CD14-positive monocyte (primary cell): ENCODE results near the gene TPCN1. TPM values are rescaled to one million over a fixed set of nuclear protein-coding genes. Genes with fewer than 3 reads are reported as not detected.

ENCODE experiments used
- DNase-seq, 3 donors: peaks; one replicate each; pipeline ENCODE4 v3.0.0-alpha.2; 2011 to 2022
- H2AFZ ChIP-seq: 2 replicates; pipeline ENCODE4 v1.6.0; 2012; ENCODE audit warnings: mild to moderate bottlenecking, low read depth, low read length, inconsistent platforms; ENCODE audit not compliant: insufficient read depth, poor library complexity, severe bottlenecking
- H3K27ac ChIP-seq, 2 donors: 1 replicate in 1 of 2; 2 replicates in 1 of 2; pipeline ENCODE4 v1.5.1; 2012 to 2013; ENCODE audit warnings: low read length in 2 of 2, control low read depth in 1 of 2, inconsistent platforms in 1 of 2, low read depth in 1 of 2, mild to moderate bottlenecking in 1 of 2
- H3K27me3 ChIP-seq, 2 donors: one replicate each; pipeline versions ENCODE4 v1.6.0 to v1.6.1; 2011 to 2013; ENCODE audit warnings: low read length in 2 of 2; ENCODE audit not compliant: control insufficient read depth in 2 of 2, insufficient read depth in 2 of 2
- H3K36me3 ChIP-seq, 2 donors: replicated peaks in 1 of 2; 1 replicate in 1 of 2; 2 replicates in 1 of 2; pipeline versions ENCODE4 v1.5.1 to v1.6.1; 2012 to 2013; ENCODE audit warnings: low read length in 2 of 2, control low read depth in 1 of 2, inconsistent platforms in 1 of 2, mild to moderate bottlenecking in 1 of 2; ENCODE audit not compliant: insufficient read depth in 2 of 2, control insufficient read depth in 1 of 2
- H3K4me1 ChIP-seq, 2 donors: 1 replicate in 1 of 2; 2 replicates in 1 of 2; pipeline versions ENCODE4 v1.5.1 to v1.6.1; 2012 to 2013; ENCODE audit warnings: low read length in 2 of 2, control low read depth in 1 of 2, inconsistent platforms in 1 of 2, mild to moderate bottlenecking in 1 of 2, moderate library complexity in 1 of 2; ENCODE audit not compliant: insufficient read depth in 2 of 2, control insufficient read depth in 1 of 2
- H3K4me2 ChIP-seq: replicated peaks from 2 replicates; pipeline ENCODE3; 2012; ENCODE audit warnings: low read length, moderate library complexity, mild to moderate bottlenecking; ENCODE audit not compliant: poor library complexity, severe bottlenecking; ENCODE audit errors: extremely low read depth
- H3K4me3 ChIP-seq, 3 experiments: fragments of 200-600 bp in 1 of 3; sonication (generic) in 1 of 3; replicated peaks in 1 of 3; 1 replicate in 2 of 3; 2 replicates in 1 of 3; pipeline ENCODE4 v1.5.1; 2011 to 2013; ENCODE audit warnings: low read length in 3 of 3, mild to moderate bottlenecking in 3 of 3, control low read depth in 2 of 3, low read depth in 2 of 3, inconsistent platforms in 1 of 3, moderate library complexity in 1 of 3
- H3K79me2 ChIP-seq: 2 replicates; pipeline ENCODE4 v1.6.0; 2012; ENCODE audit warnings: mild to moderate bottlenecking, control low read depth, inconsistent platforms, low read length, moderate library complexity; ENCODE audit not compliant: insufficient read depth
- H3K9ac ChIP-seq: 2 replicates; pipeline ENCODE4 v1.6.0; 2017; ENCODE audit warnings: low read length, mild to moderate bottlenecking; ENCODE audit not compliant: insufficient read depth, poor library complexity, severe bottlenecking
- H3K9me3 ChIP-seq, 2 donors: replicated peaks in 1 of 2; 1 replicate in 1 of 2; 2 replicates in 1 of 2; pipeline versions ENCODE4 v1.5.1 to v1.6.1; 2012 to 2013; ENCODE audit warnings: low read length in 2 of 2, control low read depth in 1 of 2; ENCODE audit not compliant: control insufficient read depth in 1 of 2, insufficient read depth in 1 of 2
- H4K20me1 ChIP-seq: 2 replicates; pipeline ENCODE4 v1.6.0; 2012; ENCODE audit warnings: mild to moderate bottlenecking, low read length, control low read depth, moderate library complexity; ENCODE audit not compliant: insufficient read depth
- H3K27ac Mint-ChIP-seq, 7 donors: one replicate each; pipeline ENCODE4 v1.8.0; 2020; ENCODE audit warnings: mild to moderate bottlenecking in 7 of 7, mixed read lengths in 7 of 7, moderate library complexity in 6 of 7, inconsistent platforms in 2 of 7
- H3K27me3 Mint-ChIP-seq, 3 donors: one replicate each; pipeline ENCODE4 v1.8.0; 2021 to 2022; ENCODE audit warnings: low read depth in 3 of 3, mild to moderate bottlenecking in 3 of 3, mixed read lengths in 3 of 3, moderate library complexity in 3 of 3, inconsistent platforms in 1 of 3
- H3K36me3 Mint-ChIP-seq, 2 donors: one replicate each; pipeline ENCODE4 v1.8.0; 2020; ENCODE audit warnings: mixed read lengths in 2 of 2, inconsistent platforms in 1 of 2, mild to moderate bottlenecking in 1 of 2
- H3K4me1 Mint-ChIP-seq: one replicate; pipeline ENCODE4 v1.8.0; 2020; ENCODE audit warnings: mild to moderate bottlenecking, mixed read lengths
- H3K4me3 Mint-ChIP-seq, 2 donors: one replicate each; pipeline ENCODE4 v1.8.0; 2020; ENCODE audit warnings: mild to moderate bottlenecking in 2 of 2, mixed read lengths in 2 of 2, moderate library complexity in 1 of 2
- H3K9me3 Mint-ChIP-seq, 7 donors: one replicate each; pipeline ENCODE4 v1.8.0; 2020 to 2022; ENCODE audit warnings: mixed read lengths in 7 of 7, mild to moderate bottlenecking in 6 of 7, moderate library complexity in 6 of 7, inconsistent platforms in 2 of 7
- CTCF ChIP-seq: fragments of 200-600 bp; IDR thresholded peaks from one replicate; pipeline ENCODE4 v1.8.0; 2022; ENCODE audit warnings: antibody characterized with exemption, mild to moderate bottlenecking
- WGBS: methylation state at CpG from one replicate; pipeline ENCODE4 v1.1.5; 2013; ENCODE audit warnings: missing lambda C conversion rate; ENCODE audit not compliant: insufficient coverage; 5-methylcytosine and 5-hydroxymethylcytosine counted together
- intact Hi-C, 2 donors: fragments of 100-400 bp; cut with micrococcal nuclease; formaldehyde crosslinking; loops; one replicate each; pipeline versions ENCODE4 v1.15.0 to v1.15.1; 2023
- polyA plus RNA-seq, 3 donors: library from polyadenylated mRNA; depleted of rRNA in 1 of 3; unstranded in 2 of 3; stranded (reverse) in 1 of 3; fragments of 300-500 nt in 2 of 3; fragments of >200 nt in 1 of 3; fragmentation: Illumina TruSeq in 2 of 3; gene quantifications; 1 replicate in 2 of 3; 2 replicates in 1 of 3; pipeline ENCODE4 v1.2.3, GENCODE V29; 2012 to 2021

The TPCN1 gene
- polyA plus RNA-seq, 3 donors: 20.4 to 110 (median 34.9) TPM

- Histone ChIP-seq H4K20me1 (peaks cover 5% of the 10 kb centered on the region), H2AFZ (no peak overlapping the region), H3K4me2 (no peak overlapping the region), H3K36me3 (peaks cover 77 to 99% of the 10 kb centered on the region in 2 donors), H3K4me1 (no peaks in the 10 kb centered on the region), H3K79me2 (no peaks in the 10 kb centered on the region), H3K27me3 (no peaks in the 10 kb centered on the region), H3K9ac (no peak overlapping the region), H3K27ac (no peak overlapping the region), H3K9me3 (no peaks in the 10 kb centered on the region), H3K4me3 (no peak overlapping the region)
- Mint-ChIP-seq H3K4me3 (no peak overlapping the region), H3K4me1 (no peaks in the 10 kb centered on the region), H3K36me3 (peaks cover 80 to 97% of the 10 kb centered on the region in 2 donors), H3K27me3 (peaks cover 0 to 2% (median 2%) of the 10 kb centered on the region in 3 donors), H3K9me3 (peaks cover 0 to 2% (median 0%) of the 10 kb centered on the region in 7 donors), H3K27ac (peak overlapping the region in 1 of 7 donors; percentile 25)
- TF ChIP-seq CTCF: no peak
- intact Hi-C loops: loop anchor here (5.0 kb wide), 1 partner anchor 117 kb away; no protein-coding TSS in a partner anchor
- no CpG with 5 or more reads among the region's 1 CpG for WGBS
- no peak for DNase-seq
These were observed 89.2 kb downstream of the TPCN1 start for GRCh38 chr12:113310489-113310888.

GRCh38 chr12:113314121-113314529 lies 92.9 kb downstream of the TPCN1 start:
- H3K4me3 Mint-ChIP-seq: no peak overlapping the region
- peaks cover 87 to 97% of the 10 kb centered on the region in 2 donors for H3K36me3 Mint-ChIP-seq
- H2AFZ ChIP-seq: no peak overlapping the region
- no peaks in the 10 kb centered on the region for H3K4me1 Mint-ChIP-seq
- no peak overlapping the region for H3K27ac ChIP-seq
- WGBS: 62% methylated on average over 2 of the region's 7 CpGs
- TF ChIP-seq CTCF: no peak
- H3K36me3 ChIP-seq: peaks cover 86 to 100% of the 10 kb centered on the region in 2 donors
- DNase-seq: no peak
- intact Hi-C loops: loop anchor here (5.0 kb wide), 1 partner anchor 113 kb away; no protein-coding TSS in a partner anchor
- no peak overlapping the region for H3K4me3 ChIP-seq
- H4K20me1 ChIP-seq: peaks cover 10% of the 10 kb centered on the region
- no peak overlapping the region for H3K9ac ChIP-seq
- no peaks in the 10 kb centered on the region for H3K9me3 ChIP-seq
- no peak overlapping the region for H3K4me2 ChIP-seq
- H3K79me2 ChIP-seq: no peaks in the 10 kb centered on the region
- H3K27me3 ChIP-seq: no peaks in the 10 kb centered on the region
- peak overlapping the region in 1 of 7 donors; percentile 48 for H3K27ac Mint-ChIP-seq
- H3K9me3 Mint-ChIP-seq: peaks cover 0 to 6% (median 1%) of the 10 kb centered on the region in 7 donors
- no peaks in the 10 kb centered on the region for H3K4me1 ChIP-seq
- peaks cover 0 to 3% (median 0%) of the 10 kb centered on the region in 3 donors for H3K27me3 Mint-ChIP-seq
